DMS 273 (cell line): ENCODE measurements around the gene CCNG1.

Experiments used
- DNase-seq: peaks from one replicate; lab custom pipeline; 2025; ENCODE audit not compliant: unreplicated experiment; lab: John Stamatoyannopoulos, UW

CCNG1 gene

GRCh38 chr5:163489055-163489744 is 51.8 kb downstream of the CCNG1 start:
- DNase-seq = peak; percentile 36

GRCh38 chr5:163489745-163490075 is 52.3 kb downstream of the CCNG1 start:
- no peak for DNase-seq
